Measurements from ENCODE around the gene CNST. TPM values are rescaled to one million over a fixed set of nuclear protein-coding genes. Genes with fewer than 3 reads are reported as not detected.

CNST gene
- total and polyA plus RNA-seq, 9 of the 15 experiments (the other 6 are each of a cell fraction or from before 2014, with no cell fraction given), result 17.0 to 55.3 (median 30.8) TPM

DNA sequence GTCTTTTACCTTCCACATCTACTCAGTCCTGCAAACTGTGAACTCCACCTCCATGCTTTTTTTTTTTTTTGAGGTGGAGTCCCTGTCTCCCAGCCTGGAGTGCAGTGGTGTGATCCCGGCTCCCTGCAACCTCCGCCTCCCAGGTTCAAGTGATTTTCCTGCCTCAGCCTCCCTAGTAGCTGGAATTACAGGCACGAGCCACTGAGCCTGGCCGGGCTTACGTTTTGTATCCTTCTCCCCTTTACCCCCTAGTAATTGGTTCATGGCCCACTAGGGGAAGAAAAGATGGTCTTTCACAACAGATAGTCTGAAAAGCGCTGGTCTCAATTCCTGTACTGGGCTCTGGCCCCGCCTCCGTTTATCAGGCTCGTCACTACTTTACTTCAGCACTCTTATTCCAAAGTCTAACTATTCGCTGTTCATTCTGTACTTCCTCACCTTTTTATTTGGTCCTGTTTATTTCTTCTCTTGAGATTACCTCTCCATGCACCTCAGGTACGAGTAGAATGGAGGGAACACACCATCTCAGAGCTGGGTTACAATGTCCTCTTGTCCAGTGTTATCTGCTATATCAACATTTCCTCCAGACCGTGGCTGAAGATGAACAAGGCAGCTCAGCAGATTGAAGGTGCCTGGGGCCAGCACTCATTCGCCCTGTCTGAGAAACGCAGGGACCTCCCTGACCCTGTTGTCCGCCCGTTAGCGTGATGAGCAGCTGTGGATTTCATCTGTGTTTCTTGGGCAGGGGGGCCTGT is 16.2 kb downstream of the CNST start (continued):
- TF ChIP-seq, protein P1, sequence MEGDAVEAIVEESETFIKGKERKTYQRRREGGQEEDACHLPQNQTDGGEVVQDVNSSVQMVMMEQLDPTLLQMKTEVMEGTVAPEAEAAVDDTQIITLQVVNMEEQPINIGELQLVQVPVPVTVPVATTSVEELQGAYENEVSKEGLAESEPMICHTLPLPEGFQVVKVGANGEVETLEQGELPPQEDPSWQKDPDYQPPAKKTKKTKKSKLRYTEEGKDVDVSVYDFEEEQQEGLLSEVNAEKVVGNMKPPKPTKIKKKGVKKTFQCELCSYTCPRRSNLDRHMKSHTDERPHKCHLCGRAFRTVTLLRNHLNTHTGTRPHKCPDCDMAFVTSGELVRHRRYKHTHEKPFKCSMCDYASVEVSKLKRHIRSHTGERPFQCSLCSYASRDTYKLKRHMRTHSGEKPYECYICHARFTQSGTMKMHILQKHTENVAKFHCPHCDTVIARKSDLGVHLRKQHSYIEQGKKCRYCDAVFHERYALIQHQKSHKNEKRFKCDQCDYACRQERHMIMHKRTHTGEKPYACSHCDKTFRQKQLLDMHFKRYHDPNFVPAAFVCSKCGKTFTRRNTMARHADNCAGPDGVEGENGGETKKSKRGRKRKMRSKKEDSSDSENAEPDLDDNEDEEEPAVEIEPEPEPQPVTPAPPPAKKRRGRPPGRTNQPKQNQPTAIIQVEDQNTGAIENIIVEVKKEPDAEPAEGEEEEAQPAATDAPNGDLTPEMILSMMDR (IDR thresholded peaks at IDR 0.05 in 2 of 3, conservative IDR thresholded peaks at IDR 0.05 in 1 of 3; ENCODE audit: insufficient read depth in 2 of 3, low read depth in 1 of 3, low read length in 3 of 3), result 0 out of 6 replicates have a peak, but pooled peaks of 1 of the 3 experiments have one; percentile 15
- TF ChIP-seq, protein P2, sequence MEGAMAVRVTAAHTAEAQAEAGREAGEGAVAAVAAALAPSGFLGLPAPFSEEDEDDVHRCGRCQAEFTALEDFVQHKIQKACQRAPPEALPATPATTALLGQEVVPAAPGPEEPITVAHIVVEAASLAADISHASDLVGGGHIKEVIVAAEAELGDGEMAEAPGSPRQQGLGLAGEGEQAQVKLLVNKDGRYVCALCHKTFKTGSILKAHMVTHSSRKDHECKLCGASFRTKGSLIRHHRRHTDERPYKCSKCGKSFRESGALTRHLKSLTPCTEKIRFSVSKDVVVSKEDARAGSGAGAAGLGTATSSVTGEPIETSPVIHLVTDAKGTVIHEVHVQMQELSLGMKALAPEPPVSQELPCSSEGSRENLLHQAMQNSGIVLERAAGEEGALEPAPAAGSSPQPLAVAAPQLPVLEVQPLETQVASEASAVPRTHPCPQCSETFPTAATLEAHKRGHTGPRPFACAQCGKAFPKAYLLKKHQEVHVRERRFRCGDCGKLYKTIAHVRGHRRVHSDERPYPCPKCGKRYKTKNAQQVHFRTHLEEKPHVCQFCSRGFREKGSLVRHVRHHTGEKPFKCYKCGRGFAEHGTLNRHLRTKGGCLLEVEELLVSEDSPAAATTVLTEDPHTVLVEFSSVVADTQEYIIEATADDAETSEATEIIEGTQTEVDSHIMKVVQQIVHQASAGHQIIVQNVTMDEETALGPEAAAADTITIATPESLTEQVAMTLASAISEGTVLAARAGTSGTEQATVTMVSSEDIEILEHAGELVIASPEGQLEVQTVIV (CRISPR knock-in tag; IDR thresholded peaks at IDR 0.05; ENCODE audit: borderline replicate concordance), result no peak
- TF ChIP-seq PYGO2 (tag; IDR thresholded peaks at IDR 0.05) (no peak), RBM34 (IDR thresholded peaks at IDR 0.05; ENCODE audit: borderline replicate concordance, insufficient read depth, low read length) (no peak), SRSF7 (optimal IDR thresholded peaks at IDR 0.05; ENCODE audit: low read depth, low read length) (no peak), RBBP5 (IDR thresholded peaks at IDR 0.05; ENCODE audit: borderline replicate concordance, insufficient read depth, low read length, poor library complexity, severe bottlenecking) (peak; percentile 25), SRSF9 (IDR thresholded peaks at IDR 0.05; ENCODE audit: borderline replicate concordance, low read depth, low read length) (no peak), NCOA4 (IDR thresholded peaks at IDR 0.05; ENCODE audit: partially characterized antibody) (no peak), ZNF165 (CRISPR knock-in tag; IDR thresholded peaks at IDR 0.05; ENCODE audit: borderline replicate concordance) (no peak), HNRNPLL (IDR thresholded peaks at IDR 0.05; ENCODE audit: low read depth, low read length, poor library complexity, severe bottlenecking) (no peak), ZBTB17 (CRISPR knock-in tag; IDR thresholded peaks at IDR 0.05) (no peak; the same call in 1 of the 2 replicates), ZNF184 (CRISPR knock-in tag; IDR thresholded peaks at IDR 0.05) (no peak), ARNT (IDR thresholded peaks at IDR 0.05) (peak in 1 of 2 experiments; percentile 51; a peak in 1 of 4 replicates), NR2F6 (CRISPR knock-in tag; IDR thresholded peaks at IDR 0.05) (0 out of 2 replicates have a peak, but pooled peaks have one; percentile 16), ADNP (tag; IDR thresholded peaks at IDR 0.05) (0 out of 2 replicates have a peak, but pooled peaks have one; percentile 3), CBX8 (IDR thresholded peaks at IDR 0.05; ENCODE audit: borderline replicate concordance, extremely low read depth, low read depth, low read length, poor library complexity, severe bottlenecking) (no peak), SAP30 (IDR thresholded peaks at IDR 0.05; ENCODE audit: borderline replicate concordance, insufficient read depth, low read depth, low read length, poor library complexity, severe bottlenecking) (no peak), KDM2B (CRISPR knock-in tag; IDR thresholded peaks at IDR 0.05) (no peak), HDGF (IDR thresholded peaks at IDR 0.05) (0 out of 2 replicates have a peak, but pooled peaks have one; percentile 63)
- TF ChIP-seq, protein P3, sequence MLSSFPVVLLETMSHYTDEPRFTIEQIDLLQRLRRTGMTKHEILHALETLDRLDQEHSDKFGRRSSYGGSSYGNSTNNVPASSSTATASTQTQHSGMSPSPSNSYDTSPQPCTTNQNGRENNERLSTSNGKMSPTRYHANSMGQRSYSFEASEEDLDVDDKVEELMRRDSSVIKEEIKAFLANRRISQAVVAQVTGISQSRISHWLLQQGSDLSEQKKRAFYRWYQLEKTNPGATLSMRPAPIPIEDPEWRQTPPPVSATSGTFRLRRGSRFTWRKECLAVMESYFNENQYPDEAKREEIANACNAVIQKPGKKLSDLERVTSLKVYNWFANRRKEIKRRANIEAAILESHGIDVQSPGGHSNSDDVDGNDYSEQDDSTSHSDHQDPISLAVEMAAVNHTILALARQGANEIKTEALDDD (IDR thresholded peaks at IDR 0.05), result no peak; the same call in 1 of the 2 replicates
- TF ChIP-seq, protein P4, sequence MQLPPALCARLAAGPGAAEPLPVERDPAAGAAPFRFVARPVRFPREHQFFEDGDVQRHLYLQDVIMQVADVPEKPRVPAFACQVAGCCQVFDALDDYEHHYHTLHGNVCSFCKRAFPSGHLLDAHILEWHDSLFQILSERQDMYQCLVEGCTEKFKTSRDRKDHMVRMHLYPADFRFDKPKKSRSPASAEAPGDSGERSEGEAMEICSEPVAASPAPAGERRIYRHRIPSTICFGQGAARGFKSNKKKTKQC (CRISPR knock-in tag; IDR thresholded peaks at IDR 0.05), result no peak

Measured in K562 (cell line).